GM12878 (cell line): ENCODE measurements around the gene SSR1.

Experiments
- CEBPB ChIP-seq, 2 experiments: fragments of 150-350 bp in 1 of 2; IDR thresholded peaks; 2 replicates each; pipeline ENCODE4 v1.6.1; 2012 to 2014; ENCODE audit warnings: low read depth in 2 of 2, low read length in 2 of 2, borderline replicate concordance in 1 of 2, inconsistent platforms in 1 of 2
- ESRRA ChIP-seq: IDR thresholded peaks from 2 replicates; pipeline ENCODE4 v1.6.1; 2012; ENCODE audit warnings: mild to moderate bottlenecking, low read length, improper control_type of control experiment
- KDM1A ChIP-seq: fragments of 200-600 bp; sonication (generic); IDR thresholded peaks from 2 replicates; pipeline ENCODE4 v1.6.1; 2016; ENCODE audit warnings: borderline replicate concordance
- MXI1 ChIP-seq: fragments of 150-350 bp; IDR thresholded peaks from 2 replicates; pipeline ENCODE4 v1.6.1; 2011; ENCODE audit warnings: low read depth, mild to moderate bottlenecking, inconsistent platforms, low read length, improper control_type of control experiment
- SMAD1 ChIP-seq: fragments of 450-650 bp; IDR thresholded peaks from 2 replicates; pipeline ENCODE4 v1.6.1; 2018; ENCODE audit warnings: mild to moderate bottlenecking, low read depth; ENCODE audit not compliant: partially characterized antibody
- TF ChIP-seq, protein P1 (sequence below): fragments of 450-650 bp; IDR thresholded peaks from 2 replicates; pipeline ENCODE4 v1.6.1; 2017; ENCODE audit warnings: mild to moderate bottlenecking, moderate library complexity
- TF ChIP-seq, protein P2 (sequence below): IDR thresholded peaks from 2 replicates; pipeline ENCODE4 v1.6.1; 2012; ENCODE audit warnings: mild to moderate bottlenecking, low read depth, low read length

DNA sequence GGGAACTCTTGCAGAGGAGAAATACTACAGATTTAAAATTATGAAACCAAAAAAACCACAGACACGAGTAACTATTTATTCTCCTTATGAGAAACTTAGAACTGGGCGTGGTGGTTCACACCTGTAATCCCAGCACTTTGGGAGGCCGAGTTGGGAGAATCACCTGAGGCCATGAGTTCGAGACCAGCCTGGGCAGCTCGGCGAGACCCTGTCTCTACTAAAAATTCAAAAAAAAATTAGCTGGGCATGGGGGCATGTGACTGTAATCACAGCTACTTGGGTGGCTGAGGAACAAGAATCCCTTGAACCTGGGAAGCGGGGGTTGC lies 36.8 kb downstream of the SSR1 start:
- TF ChIP-seq, protein P1, sequence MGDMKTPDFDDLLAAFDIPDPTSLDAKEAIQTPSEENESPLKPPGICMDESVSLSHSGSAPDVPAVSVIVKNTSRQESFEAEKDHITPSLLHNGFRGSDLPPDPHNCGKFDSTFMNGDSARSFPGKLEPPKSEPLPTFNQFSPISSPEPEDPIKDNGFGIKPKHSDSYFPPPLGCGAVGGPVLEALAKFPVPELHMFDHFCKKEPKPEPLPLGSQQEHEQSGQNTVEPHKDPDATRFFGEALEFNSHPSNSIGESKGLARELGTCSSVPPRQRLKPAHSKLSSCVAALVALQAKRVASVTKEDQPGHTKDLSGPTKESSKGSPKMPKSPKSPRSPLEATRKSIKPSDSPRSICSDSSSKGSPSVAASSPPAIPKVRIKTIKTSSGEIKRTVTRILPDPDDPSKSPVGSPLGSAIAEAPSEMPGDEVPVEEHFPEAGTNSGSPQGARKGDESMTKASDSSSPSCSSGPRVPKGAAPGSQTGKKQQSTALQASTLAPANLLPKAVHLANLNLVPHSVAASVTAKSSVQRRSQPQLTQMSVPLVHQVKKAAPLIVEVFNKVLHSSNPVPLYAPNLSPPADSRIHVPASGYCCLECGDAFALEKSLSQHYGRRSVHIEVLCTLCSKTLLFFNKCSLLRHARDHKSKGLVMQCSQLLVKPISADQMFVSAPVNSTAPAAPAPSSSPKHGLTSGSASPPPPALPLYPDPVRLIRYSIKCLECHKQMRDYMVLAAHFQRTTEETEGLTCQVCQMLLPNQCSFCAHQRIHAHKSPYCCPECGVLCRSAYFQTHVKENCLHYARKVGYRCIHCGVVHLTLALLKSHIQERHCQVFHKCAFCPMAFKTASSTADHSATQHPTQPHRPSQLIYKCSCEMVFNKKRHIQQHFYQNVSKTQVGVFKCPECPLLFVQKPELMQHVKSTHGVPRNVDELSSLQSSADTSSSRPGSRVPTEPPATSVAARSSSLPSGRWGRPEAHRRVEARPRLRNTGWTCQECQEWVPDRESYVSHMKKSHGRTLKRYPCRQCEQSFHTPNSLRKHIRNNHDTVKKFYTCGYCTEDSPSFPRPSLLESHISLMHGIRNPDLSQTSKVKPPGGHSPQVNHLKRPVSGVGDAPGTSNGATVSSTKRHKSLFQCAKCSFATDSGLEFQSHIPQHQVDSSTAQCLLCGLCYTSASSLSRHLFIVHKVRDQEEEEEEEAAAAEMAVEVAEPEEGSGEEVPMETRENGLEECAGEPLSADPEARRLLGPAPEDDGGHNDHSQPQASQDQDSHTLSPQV, result no peak
- no peak for TF ChIP-seq CEBPB (IDR thresholded peaks at IDR 0.05; ENCODE audit: borderline replicate concordance in 1 of 2, low read depth in 2 of 2, low read length in 2 of 2)
- TF ChIP-seq KDM1A, result no peak
- no peak for TF ChIP-seq MXI1
- TF ChIP-seq, protein P2, sequence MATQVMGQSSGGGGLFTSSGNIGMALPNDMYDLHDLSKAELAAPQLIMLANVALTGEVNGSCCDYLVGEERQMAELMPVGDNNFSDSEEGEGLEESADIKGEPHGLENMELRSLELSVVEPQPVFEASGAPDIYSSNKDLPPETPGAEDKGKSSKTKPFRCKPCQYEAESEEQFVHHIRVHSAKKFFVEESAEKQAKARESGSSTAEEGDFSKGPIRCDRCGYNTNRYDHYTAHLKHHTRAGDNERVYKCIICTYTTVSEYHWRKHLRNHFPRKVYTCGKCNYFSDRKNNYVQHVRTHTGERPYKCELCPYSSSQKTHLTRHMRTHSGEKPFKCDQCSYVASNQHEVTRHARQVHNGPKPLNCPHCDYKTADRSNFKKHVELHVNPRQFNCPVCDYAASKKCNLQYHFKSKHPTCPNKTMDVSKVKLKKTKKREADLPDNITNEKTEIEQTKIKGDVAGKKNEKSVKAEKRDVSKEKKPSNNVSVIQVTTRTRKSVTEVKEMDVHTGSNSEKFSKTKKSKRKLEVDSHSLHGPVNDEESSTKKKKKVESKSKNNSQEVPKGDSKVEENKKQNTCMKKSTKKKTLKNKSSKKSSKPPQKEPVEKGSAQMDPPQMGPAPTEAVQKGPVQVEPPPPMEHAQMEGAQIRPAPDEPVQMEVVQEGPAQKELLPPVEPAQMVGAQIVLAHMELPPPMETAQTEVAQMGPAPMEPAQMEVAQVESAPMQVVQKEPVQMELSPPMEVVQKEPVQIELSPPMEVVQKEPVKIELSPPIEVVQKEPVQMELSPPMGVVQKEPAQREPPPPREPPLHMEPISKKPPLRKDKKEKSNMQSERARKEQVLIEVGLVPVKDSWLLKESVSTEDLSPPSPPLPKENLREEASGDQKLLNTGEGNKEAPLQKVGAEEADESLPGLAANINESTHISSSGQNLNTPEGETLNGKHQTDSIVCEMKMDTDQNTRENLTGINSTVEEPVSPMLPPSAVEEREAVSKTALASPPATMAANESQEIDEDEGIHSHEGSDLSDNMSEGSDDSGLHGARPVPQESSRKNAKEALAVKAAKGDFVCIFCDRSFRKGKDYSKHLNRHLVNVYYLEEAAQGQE, result no peak
- TF ChIP-seq ESRRA, result no peak
- no peak for TF ChIP-seq SMAD1
